Activated CD4-positive, alpha-beta memory T cell treated with anti-CD3 and anti-CD28 coated beads for 36 hours (primary cell): Measurements from ENCODE around the gene PLGRKT. TPM values are rescaled to one million over a fixed set of nuclear protein-coding genes. Genes with fewer than 3 reads are reported as not detected.
"Not testable (repeated sequence)": the region's sequence is repeated elsewhere in the genome, so short reads cannot be mapped to it uniquely, and the experiment has no call there.

ENCODE experiments used
- CTCF ChIA-PET: fragments of 350-600 bp; sonication (Branson Sonifier 250); formaldehyde crosslinking; loops from one replicate; lab custom pipeline; 2021; ENCODE audit warnings: antibody characterized with exemption, inconsistent platforms; lab: Charles Lee
- POLR2A ChIA-PET: fragments of 350-600 bp; sonication (Branson Sonifier 250); formaldehyde crosslinking; loops from one replicate; lab custom pipeline; 2021; ENCODE audit warnings: antibody characterized with exemption; lab: Charles Lee
- DNase-seq: peaks from one replicate; pipeline ENCODE4 v3.0.0-alpha.2; 2020
- H3K27ac Mint-ChIP-seq: one replicate; pipeline ENCODE4 v1.8.0; 2021; ENCODE audit warnings: mixed read lengths
- H3K27me3 Mint-ChIP-seq: one replicate; pipeline ENCODE4 v1.8.0; 2021; ENCODE audit warnings: mixed read lengths
- H3K36me3 Mint-ChIP-seq: one replicate; pipeline ENCODE4 v1.8.0; 2021; ENCODE audit warnings: mixed read lengths
- H3K4me1 Mint-ChIP-seq: one replicate; pipeline ENCODE4 v1.8.0; 2021; ENCODE audit warnings: low read depth, mixed read lengths
- H3K4me3 Mint-ChIP-seq: one replicate; pipeline ENCODE4 v1.8.0; 2021; ENCODE audit warnings: mild to moderate bottlenecking, mixed read lengths
- H3K9me3 Mint-ChIP-seq: one replicate; pipeline ENCODE4 v1.8.0; 2021; ENCODE audit warnings: mixed read lengths
- intact Hi-C: fragments of 100-400 bp; cut with micrococcal nuclease; formaldehyde crosslinking; loops from one replicate; pipeline ENCODE4 v1.15.1; 2023
- total RNA-seq, 2 experiments: library from RNA; stranded (reverse); gene quantifications; one replicate each; pipeline ENCODE4 v1.2.3, GENCODE V29; 2021

Gene PLGRKT
- total RNA-seq, 2 experiments from 2014 or later = 52.9 to 59.4 TPM

- POLR2A ChIA-PET = interaction anchor here (0.7 to 3.5 kb wide), 8 partner anchors 8 to 264 kb away, joined by 3 to 57 read pairs (median 10); partner anchors contain the start of genes PDCD1LG2, PLGRKT and RIC1
- H3K9me3 Mint-ChIP-seq = no peaks in the 10 kb centered on the region
- peak within 1 kb of the TSS; percentile 86 for H3K4me3 Mint-ChIP-seq
- H3K27me3 Mint-ChIP-seq = no peaks in the 10 kb centered on the region
- H3K36me3 Mint-ChIP-seq = peaks cover 19% of the 10 kb centered on the region
- peak; percentile 92 for DNase-seq
- peaks cover 59% of the 10 kb centered on the region for H3K4me1 Mint-ChIP-seq
- peak within 1 kb of the TSS; percentile 90 for H3K27ac Mint-ChIP-seq
- CTCF ChIA-PET = interaction anchor here (0.6 to 4.6 kb wide), 22 partner anchors 9 to 658 kb away, joined by 3 to 64 read pairs (median 4); partner anchors contain the start of genes INSL6, JAK2, PDCD1LG2 and PLGRKT
- intact Hi-C loops = loop anchor here (1.0 to 10.0 kb wide), 9 partner anchors 9 to 964 kb away; partner anchors contain the start of genes ERMP1, JAK2, RIC1 and UHRF2
Measured at GRCh38 chr9:5450359-5451091, 12.8 kb upstream of the PLGRKT start, which contains the start of gene CD274. Gene CD274 (plus strand): TSS chr9:5450542. CDS start chr9:5456114, 5,572 bp downstream.

- DNase-seq = no peak
- Mint-ChIP-seq H3K4me3 (peak overlapping the region; percentile 86), H3K27ac (peak overlapping the region; percentile 90), H3K4me1 (peaks cover 57% of the 10 kb centered on the region), H3K36me3 (peaks cover 16% of the 10 kb centered on the region), H3K9me3 (no peaks in the 10 kb centered on the region), H3K27me3 (no peaks in the 10 kb centered on the region)
- intact Hi-C loops = loop anchor here (1.0 to 10.0 kb wide), 8 partner anchors 69 to 965 kb away; partner anchors contain the start of genes ERMP1, JAK2, RIC1 and UHRF2
- ChIA-PET POLR2A (interaction anchor here (0.7 to 3.5 kb wide), 7 partner anchors 9 to 179 kb away, joined by 3 to 57 read pairs (median 11); partner anchors contain the start of genes PDCD1LG2, PLGRKT and RIC1), CTCF (interaction anchor here (0.6 to 4.6 kb wide), 22 partner anchors 10 to 657 kb away, joined by 3 to 64 read pairs (median 4); partner anchors contain the start of genes INSL6, JAK2, PDCD1LG2 and PLGRKT)
Measured at GRCh38 chr9:5449521-5450358, 12.0 kb upstream of the PLGRKT start.

DNA sequence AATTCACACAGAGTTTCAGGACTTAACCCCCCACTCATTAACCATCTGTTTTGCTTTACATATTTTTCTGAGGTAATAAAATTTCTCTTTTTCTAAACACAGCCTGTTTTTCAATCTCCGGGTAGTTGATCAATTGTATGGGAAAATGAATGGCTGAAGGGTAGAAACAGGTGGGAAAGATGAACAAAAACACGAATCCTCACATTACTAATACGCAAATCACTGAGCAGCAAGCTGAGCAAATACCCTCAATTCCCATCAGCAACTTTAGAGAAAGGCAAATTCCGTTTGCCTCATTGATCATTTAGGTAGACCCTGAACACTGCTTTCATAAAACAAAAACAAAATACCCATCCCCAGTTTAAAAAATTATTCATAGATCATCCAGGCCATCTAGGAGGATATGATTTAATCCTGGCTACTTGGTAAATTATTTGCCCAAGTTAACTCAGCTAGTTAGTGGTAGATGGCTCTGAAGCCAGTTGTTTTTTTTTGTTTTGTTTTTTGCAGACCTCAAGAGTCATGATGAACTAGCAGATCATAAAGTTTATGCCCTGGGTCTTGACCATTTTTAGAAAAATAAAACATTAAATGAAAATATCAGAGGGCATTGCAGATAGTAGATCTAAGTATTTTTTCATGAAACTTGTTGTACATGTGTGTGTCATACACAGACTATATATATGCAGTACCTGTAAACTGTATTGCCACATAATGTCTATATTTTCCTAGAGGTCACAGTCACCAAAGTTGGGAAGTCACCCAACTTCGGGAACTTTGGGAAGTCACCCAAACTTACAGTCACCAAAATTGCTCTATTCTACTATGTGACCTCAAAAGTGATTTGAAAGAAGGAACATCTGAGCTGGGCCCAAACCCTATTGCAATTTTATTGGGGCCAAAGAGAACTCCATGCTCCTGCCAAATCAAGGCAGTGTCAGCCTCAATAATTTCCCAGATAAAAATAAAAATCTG is 11.0 kb upstream of the PLGRKT start:
- Mint-ChIP-seq H3K36me3 (peaks cover 15% of the 10 kb centered on the region), H3K27ac (peak overlapping the region; percentile 90), H3K27me3 (no peaks in the 10 kb centered on the region), H3K4me3 (peak overlapping the region; percentile 86), H3K9me3 (no peaks in the 10 kb centered on the region), H3K4me1 (peaks cover 51% of the 10 kb centered on the region)
- DNase-seq = no peak
- intact Hi-C loops = no loop called here
- ChIA-PET CTCF (interaction anchor here (1.2 to 4.6 kb wide), 8 partner anchors 9 to 263 kb away, joined by 3 to 64 read pairs (median 12); partner anchors contain the start of genes INSL6, PLGRKT and RIC1), POLR2A (interaction anchor here (1.5 to 3.5 kb wide), 4 partner anchors 10 to 180 kb away, joined by 4 to 57 read pairs (median 14); partner anchors contain the start of genes PLGRKT and RIC1)

DNA sequence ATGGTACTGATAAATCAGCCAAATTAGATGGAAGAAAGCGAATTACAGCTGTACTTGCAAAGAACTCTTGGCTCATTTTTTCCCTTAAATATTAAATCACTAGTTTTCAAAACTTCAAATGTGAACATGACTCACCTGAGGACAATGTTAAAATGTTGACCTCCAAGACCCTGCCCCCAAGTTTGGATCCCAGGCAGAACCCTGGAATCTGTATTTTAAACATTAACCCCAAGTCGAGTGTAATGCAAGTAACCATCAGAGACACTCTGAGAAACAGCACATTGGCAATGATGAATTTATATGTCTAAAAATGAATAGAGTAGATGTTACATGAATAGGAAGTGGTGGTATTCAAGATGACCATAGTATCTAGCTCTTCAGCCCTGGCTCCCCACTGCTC is 10.3 kb upstream of the PLGRKT start:
- H3K4me3 Mint-ChIP-seq = no peak overlapping the region
- peaks cover 47% of the 10 kb centered on the region for H3K4me1 Mint-ChIP-seq
- peaks cover 12% of the 10 kb centered on the region for H3K36me3 Mint-ChIP-seq
- ChIA-PET POLR2A (interaction anchor here (1.5 to 3.5 kb wide), 2 partner anchors 9 to 16 kb away, joined by 4 to 57 read pairs; partner anchors contain the start of gene PLGRKT), CTCF (interaction anchor here (4.5 to 4.6 kb wide), 2 partner anchors 8 to 152 kb away, joined by 25 to 64 read pairs; partner anchors contain the start of gene PLGRKT)
- no peaks in the 10 kb centered on the region for H3K9me3 Mint-ChIP-seq
- H3K27ac Mint-ChIP-seq = peak overlapping the region; percentile 63
- no peak for DNase-seq
- H3K27me3 Mint-ChIP-seq = no peaks in the 10 kb centered on the region
- intact Hi-C loops = no loop called here

DNA sequence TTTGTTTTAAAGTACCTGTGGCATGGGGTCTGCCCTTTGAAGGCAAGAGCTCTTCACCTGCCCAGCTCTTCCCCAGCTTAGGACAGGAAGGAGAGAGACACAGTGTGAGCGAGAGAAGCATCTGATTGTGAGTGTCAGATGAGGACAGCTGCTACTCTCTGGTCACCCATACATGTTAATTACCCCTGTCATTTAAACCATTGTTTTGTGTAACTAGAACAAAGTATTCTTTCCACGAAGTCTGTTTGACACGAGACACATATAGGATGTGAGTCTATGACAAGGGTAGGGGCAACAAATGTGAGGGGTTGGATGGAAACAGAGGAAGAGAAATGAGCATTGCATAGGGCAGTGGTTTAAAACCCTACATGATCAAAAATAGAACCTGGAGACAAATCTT is 9.6 kb upstream of the PLGRKT start:
- peaks cover 7% of the 10 kb centered on the region for H3K36me3 Mint-ChIP-seq
- no peaks in the 10 kb centered on the region for H3K9me3 Mint-ChIP-seq
- H3K4me1 Mint-ChIP-seq = peaks cover 47% of the 10 kb centered on the region
- POLR2A ChIA-PET = interaction anchor here (2.1 kb wide), 1 partner anchor 10 kb away, joined by 9 read pairs; the partner anchor contains the start of gene PLGRKT
- peak overlapping the region; percentile 63 for H3K27ac Mint-ChIP-seq
- CTCF ChIA-PET = interaction anchor here (2.0 to 4.6 kb wide), 3 partner anchors 8 to 153 kb away, joined by 9 to 64 read pairs (median 25); partner anchors contain the start of gene PLGRKT
- peak overlapping the region; percentile 27 for H3K4me3 Mint-ChIP-seq
- DNase-seq = no peak
- intact Hi-C loops = loop anchor here (1.0 kb wide), 1 partner anchor 10 kb away; the partner anchor contains the start of gene PLGRKT
- no peaks in the 10 kb centered on the region for H3K27me3 Mint-ChIP-seq

GRCh38 chr9:5446451-5447236 is 8.9 kb upstream of the PLGRKT start:
- no peak for DNase-seq
- H3K4me3 Mint-ChIP-seq = peak overlapping the region; percentile 27
- H3K27me3 Mint-ChIP-seq = no peaks in the 10 kb centered on the region
- peak overlapping the region; percentile 63 for H3K27ac Mint-ChIP-seq
- intact Hi-C loops = loop anchor here (1.0 kb wide), 1 partner anchor 9 kb away; the partner anchor contains the start of gene PLGRKT
- H3K36me3 Mint-ChIP-seq = peaks cover 3% of the 10 kb centered on the region
- peaks cover 48% of the 10 kb centered on the region for H3K4me1 Mint-ChIP-seq
- POLR2A ChIA-PET = interaction anchor here (2.1 kb wide), 1 partner anchor 9 kb away, joined by 9 read pairs; the partner anchor contains the start of gene PLGRKT
- CTCF ChIA-PET = interaction anchor here (2.0 to 4.6 kb wide), 3 partner anchors 7 to 154 kb away, joined by 9 to 64 read pairs (median 25); partner anchors contain the start of gene PLGRKT
- no peaks in the 10 kb centered on the region for H3K9me3 Mint-ChIP-seq

GRCh38 chr9:5445886-5446285 is 8.2 kb upstream of the PLGRKT start:
- H3K27me3 Mint-ChIP-seq = no peaks in the 10 kb centered on the region
- CTCF ChIA-PET = interaction anchor here (2.0 kb wide), 1 partner anchor 144 kb away, joined by 9 read pairs; no protein-coding TSS in a partner anchor
- H3K4me3 Mint-ChIP-seq = no peak overlapping the region
- H3K4me1 Mint-ChIP-seq = peaks cover 53% of the 10 kb centered on the region
- H3K27ac Mint-ChIP-seq = no peak overlapping the region
- POLR2A ChIA-PET = interaction anchor here (2.1 kb wide), 1 partner anchor 9 kb away, joined by 9 read pairs; the partner anchor contains the start of gene PLGRKT
- intact Hi-C loops = no loop called here
- H3K9me3 Mint-ChIP-seq = no peaks in the 10 kb centered on the region
- H3K36me3 Mint-ChIP-seq = no peaks in the 10 kb centered on the region
- no peak for DNase-seq

- H3K27me3 Mint-ChIP-seq, H3K36me3 Mint-ChIP-seq, CTCF ChIA-PET, H3K4me3 Mint-ChIP-seq, intact Hi-C loops, DNase-seq, H3K9me3 Mint-ChIP-seq, POLR2A ChIA-PET: not testable (repeated sequence)
- Mint-ChIP-seq H3K4me1 (peaks cover 61% of the 10 kb centered on the region), H3K27ac (peak overlapping the region; percentile 7)
Measured at GRCh38 chr9:5445096-5445495, 7.4 kb upstream of the PLGRKT start.

DNA sequence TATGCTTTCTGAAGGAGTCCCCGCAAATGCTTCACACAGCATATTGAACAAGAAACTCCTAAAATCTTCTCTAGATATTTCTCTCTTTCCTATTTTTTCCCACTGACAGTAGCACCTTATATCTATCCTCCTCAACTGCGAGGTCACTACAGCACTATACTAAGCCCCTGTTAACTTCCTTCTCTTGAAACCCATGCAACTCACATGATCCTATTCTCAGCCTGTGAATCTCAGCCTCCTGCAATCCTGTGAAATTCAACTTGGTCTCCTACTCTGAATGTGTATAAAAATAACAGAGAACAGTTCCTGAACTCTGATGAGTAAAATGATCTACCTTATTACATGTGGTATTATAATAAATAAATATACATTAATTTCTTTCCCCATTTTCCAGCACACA is 6.1 kb upstream of the PLGRKT start:
- no peak overlapping the region for H3K27ac Mint-ChIP-seq
- H3K4me3 Mint-ChIP-seq = no peak overlapping the region
- H3K36me3 Mint-ChIP-seq = no peaks in the 10 kb centered on the region
- no peak for DNase-seq
- ChIA-PET POLR2A (interaction anchor here (1.4 kb wide), 1 partner anchor 143 kb away, joined by 5 read pairs; no protein-coding TSS in a partner anchor), CTCF (interaction anchor here (0.7 to 6.1 kb wide), 9 partner anchors 19 to 684 kb away, joined by 3 to 61 read pairs (median 5); partner anchors contain the start of genes INSL6 and JAK2)
- no peaks in the 10 kb centered on the region for H3K27me3 Mint-ChIP-seq
- H3K9me3 Mint-ChIP-seq = peaks cover 2% of the 10 kb centered on the region
- H3K4me1 Mint-ChIP-seq = peaks cover 64% of the 10 kb centered on the region
- intact Hi-C loops = no loop called here
